Spinal cord (tissue), 10 donors: Measurements from ENCODE around the gene RNPEPL1. TPM values are rescaled to one million over a fixed set of nuclear protein-coding genes. Genes with fewer than 3 reads are reported as not detected.

Experiments
- DNase-seq, 6 donors: peaks; one replicate each; pipeline versions ENCODE4 v3.0.0 to v3.0.0-alpha.2; 2013 to 2015; ENCODE audit warnings: low spot score in 6 of 6, low read depth in 4 of 6
- H3K27ac ChIP-seq: one replicate; pipeline ENCODE4 v1.5.1; 2013; ENCODE audit warnings: low read depth, low read length, control low read depth
- H3K27me3 ChIP-seq: one replicate; pipeline ENCODE4 v1.6.1; 2013; ENCODE audit warnings: low read length; ENCODE audit not compliant: control insufficient read depth, insufficient read depth
- H3K36me3 ChIP-seq: one replicate; pipeline ENCODE4 v1.6.1; 2013; ENCODE audit warnings: low read length; ENCODE audit not compliant: control insufficient read depth, insufficient read depth
- H3K4me1 ChIP-seq: one replicate; pipeline ENCODE4 v1.6.1; 2013; ENCODE audit warnings: low read length; ENCODE audit not compliant: control insufficient read depth, insufficient read depth
- H3K4me3 ChIP-seq: one replicate; pipeline ENCODE4 v1.5.1; 2013; ENCODE audit warnings: low read depth, low read length, control low read depth
- H3K9me3 ChIP-seq: one replicate; pipeline ENCODE4 v1.6.1; 2013; ENCODE audit warnings: low read length; ENCODE audit not compliant: control insufficient read depth, insufficient read depth
- WGBS: methylation state at CpG from one replicate; pipeline ENCODE4 v1.1.5; 2013; ENCODE audit warnings: missing lambda C conversion rate; ENCODE audit not compliant: insufficient coverage; 5-methylcytosine and 5-hydroxymethylcytosine counted together
- polyA plus RNA-seq, 2 donors: library from polyadenylated mRNA; unstranded; fragments of 120-200 nt; gene quantifications; one replicate each; pipeline ENCODE4 v1.2.1, GENCODE V29; 2013; ENCODE audit not compliant: insufficient read length in 2 of 2
- total RNA-seq, 2 donors: library from RNA; depleted of rRNA in 1 of 2; stranded (reverse); fragments of 120-200 nt in 1 of 2; fragments of >200 nt in 1 of 2; gene quantifications; one replicate each; pipeline versions ENCODE4 v1.2.3 to v1.2.4, GENCODE V29; 2013 to 2014
- donor health status: healthy.

Gene RNPEPL1
- total and polyA plus RNA-seq, 4 donors, result 11.3 to 41.8 (median 27.2) TPM

DNA sequence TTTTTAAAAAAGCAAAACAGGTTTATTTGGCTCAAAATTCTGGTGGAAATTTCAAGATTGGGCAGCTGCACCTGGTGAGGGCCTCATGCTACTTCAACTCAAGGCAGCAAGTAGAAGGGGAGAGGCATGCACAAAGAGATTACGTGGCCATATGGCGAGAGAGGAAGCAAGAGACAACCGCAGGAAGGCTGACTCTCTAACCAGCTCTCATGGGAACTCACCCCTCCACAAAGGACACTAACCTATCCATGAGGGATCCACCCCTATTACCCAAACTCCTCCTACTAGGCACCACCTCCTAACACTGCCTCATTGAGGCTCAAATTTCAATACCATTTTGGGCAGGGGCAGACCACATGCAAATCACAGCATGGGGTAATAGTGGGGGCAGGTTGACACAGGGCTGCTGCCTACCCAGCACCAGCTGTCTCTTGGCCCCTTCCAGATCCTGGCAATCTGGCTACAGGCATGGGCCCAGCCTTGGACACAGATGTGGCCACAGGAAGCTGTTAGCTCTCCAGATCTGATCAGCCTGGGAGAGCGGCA, 16.3 kb downstream of the RNPEPL1 start:
- Histone ChIP-seq H3K9me3 (peaks cover 2% of the 10 kb centered on the region), H3K4me1 (peaks cover 36% of the 10 kb centered on the region), H3K4me3 (no peak overlapping the region), H3K27me3 (no peaks in the 10 kb centered on the region), H3K27ac (no peak overlapping the region), H3K36me3 (peaks cover 25% of the 10 kb centered on the region)
- WGBS, result 62% methylated on average over 4 of the region's 4 CpGs
- no peak for DNase-seq

DNA sequence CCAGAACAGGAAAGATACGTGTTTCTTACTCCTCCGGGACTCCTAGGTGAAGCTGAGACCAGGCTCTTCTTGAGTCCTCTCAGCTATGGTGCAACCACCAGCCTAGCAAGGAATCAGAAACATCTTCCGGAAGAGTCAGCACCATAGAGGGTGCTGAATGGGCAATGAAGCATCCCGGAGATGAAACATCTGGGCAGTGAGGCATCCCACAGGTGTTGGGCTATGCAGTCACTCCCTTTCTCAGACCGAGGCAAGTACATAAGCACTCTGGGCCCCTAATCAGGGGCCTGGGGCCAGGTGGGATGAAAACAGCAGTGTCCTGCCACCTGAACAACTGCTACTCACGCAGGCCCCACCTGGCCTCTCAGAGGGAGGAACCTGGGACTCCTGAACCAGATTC, 16.8 kb downstream of the RNPEPL1 start:
- H3K4me1 ChIP-seq, result peaks cover 34% of the 10 kb centered on the region
- no peak for DNase-seq
- H3K4me3 ChIP-seq, result peak overlapping the region; percentile 97
- 89% methylated on average over 6 of the region's 6 CpGs for WGBS
- H3K27ac ChIP-seq, result no peak overlapping the region
- H3K27me3 ChIP-seq, result no peaks in the 10 kb centered on the region
- H3K36me3 ChIP-seq, result peaks cover 26% of the 10 kb centered on the region
- peaks cover 2% of the 10 kb centered on the region for H3K9me3 ChIP-seq

DNA sequence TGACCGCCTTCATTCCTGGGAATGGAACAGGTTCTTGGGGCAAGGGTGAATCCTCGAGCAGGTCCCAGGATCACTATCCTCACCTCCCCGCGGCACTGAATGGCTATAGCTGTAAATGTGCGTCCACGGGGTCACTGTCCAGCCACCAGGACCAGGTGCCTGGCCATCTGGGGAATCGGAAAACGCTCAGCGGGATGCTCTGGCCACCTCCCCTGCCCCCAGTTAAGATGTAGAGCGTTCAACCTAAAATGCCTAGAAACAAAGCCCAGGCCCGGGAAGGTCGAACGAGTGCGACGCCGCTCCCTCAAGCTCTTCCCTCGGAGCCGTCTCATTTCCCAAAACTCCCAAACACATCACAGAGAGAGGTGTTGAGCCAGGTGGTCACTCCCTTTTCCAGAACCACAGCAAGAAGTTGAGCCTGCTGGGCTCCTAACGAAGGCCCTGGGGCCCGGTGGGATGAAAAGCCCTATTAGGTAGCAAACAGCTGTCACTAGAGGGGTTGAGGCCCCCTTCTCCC, 17.5 kb downstream of the RNPEPL1 start:
- Histone ChIP-seq H3K4me1 (peaks cover 34% of the 10 kb centered on the region), H3K4me3 (peak overlapping the region; percentile 97), H3K36me3 (peaks cover 32% of the 10 kb centered on the region), H3K27ac (peak overlapping the region; percentile 97), H3K9me3 (peaks cover 2% of the 10 kb centered on the region), H3K27me3 (no peaks in the 10 kb centered on the region)
- no peak for DNase-seq
- 2% methylated on average over 20 of the region's 20 CpGs for WGBS

DNA sequence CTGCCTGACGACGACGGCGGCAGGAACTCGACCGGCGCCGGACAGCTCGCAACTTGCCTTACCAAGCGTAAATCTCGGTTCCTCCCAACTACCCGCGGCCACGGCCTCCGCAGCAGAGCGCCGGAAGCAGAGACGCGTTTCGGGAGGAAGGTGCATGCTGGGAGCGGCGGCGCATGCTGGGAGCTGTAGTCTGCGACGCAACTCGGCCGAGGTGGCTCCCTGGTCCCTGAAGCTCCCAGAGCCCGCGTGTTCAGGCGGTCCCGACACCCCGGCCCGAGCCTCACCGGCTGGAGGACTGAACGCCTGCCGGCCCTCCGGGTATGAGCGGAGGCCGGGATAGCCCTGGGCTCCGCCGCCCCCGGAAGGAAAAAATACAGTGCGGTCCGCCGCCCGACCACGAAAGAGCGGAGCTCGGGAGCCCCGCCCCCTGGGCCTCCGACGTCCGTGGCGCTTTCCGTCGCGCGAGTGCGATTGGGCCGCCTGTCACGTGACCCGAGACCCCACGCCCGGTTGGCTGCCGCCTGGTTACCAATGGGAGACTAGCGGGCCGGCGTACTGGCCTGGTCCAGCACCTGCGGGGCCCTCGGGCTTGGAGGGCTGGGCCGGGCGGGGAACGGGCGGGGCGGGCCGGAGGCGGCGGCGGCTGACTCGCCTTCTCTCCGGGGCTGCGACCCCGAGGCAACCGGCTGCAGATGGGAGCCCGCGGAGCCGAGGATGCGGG, 18.1 kb downstream of the RNPEPL1 start, which contains the start of gene CAPN10:
Gene CAPN10 (plus strand): TSS at position 537 of the 721 bp plus-strand sequence. CDS start 178 bp downstream, at position 715.
- peak within 1 kb of the TSS; percentile 97 for H3K27ac ChIP-seq
- H3K27me3 ChIP-seq, result no peaks in the 10 kb centered on the region
- H3K4me1 ChIP-seq, result peaks cover 34% of the 10 kb centered on the region
- H3K36me3 ChIP-seq, result peaks cover 38% of the 10 kb centered on the region
- DNase-seq, result peak; percentile 87 to 99 (median 92)
- H3K4me3 ChIP-seq, result peak within 1 kb of the TSS; percentile 97
- H3K9me3 ChIP-seq, result no peaks in the 10 kb centered on the region
- WGBS, result under 1% methylated on average over 88 of the region's 88 CpGs

DNA sequence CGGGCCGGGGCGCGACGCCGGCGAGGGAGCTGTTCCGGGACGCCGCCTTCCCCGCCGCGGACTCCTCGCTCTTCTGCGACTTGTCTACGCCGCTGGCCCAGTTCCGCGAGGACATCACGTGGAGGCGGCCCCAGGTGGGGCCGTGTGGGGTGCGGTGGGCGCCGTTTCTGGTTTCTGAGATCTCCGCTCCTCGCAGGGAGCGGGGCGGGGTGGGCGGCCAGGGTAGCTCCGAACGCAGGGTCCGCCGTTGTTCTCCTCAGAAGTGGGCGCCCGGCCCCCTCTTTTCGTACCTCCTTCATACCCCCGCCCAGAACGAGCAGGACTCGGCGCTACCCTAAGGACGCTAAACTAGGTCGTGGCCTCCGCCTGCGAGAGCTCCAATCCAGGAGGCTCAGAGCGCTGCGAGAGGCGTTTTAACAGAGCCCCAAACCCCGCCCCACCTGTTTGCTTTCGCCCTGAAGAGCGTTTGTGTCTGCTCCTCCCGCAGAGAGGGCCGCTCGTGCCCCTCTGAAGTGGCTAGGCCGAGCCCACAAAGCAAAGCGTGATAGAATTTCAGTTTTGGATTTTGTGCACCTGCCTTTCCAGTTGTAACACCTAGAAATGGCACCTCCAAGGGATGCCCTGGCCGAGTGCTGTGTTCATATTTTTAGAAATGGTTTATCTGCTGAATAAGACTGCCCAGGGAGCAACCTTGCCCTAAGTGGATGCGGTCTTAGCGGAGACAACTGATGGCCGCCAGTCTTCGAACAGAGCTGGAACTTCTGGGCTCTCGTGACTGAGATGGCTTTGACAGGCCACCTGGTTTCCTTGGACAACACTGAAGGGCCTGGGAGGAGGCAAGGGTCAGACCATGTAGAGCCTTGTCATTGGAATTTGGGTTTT, 18.9 kb downstream of the RNPEPL1 start:
- Histone ChIP-seq H3K4me3 (peak overlapping the region; percentile 97), H3K27ac (no peak overlapping the region), H3K27me3 (no peaks in the 10 kb centered on the region), H3K9me3 (no peaks in the 10 kb centered on the region), H3K36me3 (peaks cover 42% of the 10 kb centered on the region), H3K4me1 (peaks cover 34% of the 10 kb centered on the region)
- WGBS, result 2% methylated on average over 62 of the region's 62 CpGs
- peak in 2 of 6 donors; percentile 6 to 21 for DNase-seq

DNA sequence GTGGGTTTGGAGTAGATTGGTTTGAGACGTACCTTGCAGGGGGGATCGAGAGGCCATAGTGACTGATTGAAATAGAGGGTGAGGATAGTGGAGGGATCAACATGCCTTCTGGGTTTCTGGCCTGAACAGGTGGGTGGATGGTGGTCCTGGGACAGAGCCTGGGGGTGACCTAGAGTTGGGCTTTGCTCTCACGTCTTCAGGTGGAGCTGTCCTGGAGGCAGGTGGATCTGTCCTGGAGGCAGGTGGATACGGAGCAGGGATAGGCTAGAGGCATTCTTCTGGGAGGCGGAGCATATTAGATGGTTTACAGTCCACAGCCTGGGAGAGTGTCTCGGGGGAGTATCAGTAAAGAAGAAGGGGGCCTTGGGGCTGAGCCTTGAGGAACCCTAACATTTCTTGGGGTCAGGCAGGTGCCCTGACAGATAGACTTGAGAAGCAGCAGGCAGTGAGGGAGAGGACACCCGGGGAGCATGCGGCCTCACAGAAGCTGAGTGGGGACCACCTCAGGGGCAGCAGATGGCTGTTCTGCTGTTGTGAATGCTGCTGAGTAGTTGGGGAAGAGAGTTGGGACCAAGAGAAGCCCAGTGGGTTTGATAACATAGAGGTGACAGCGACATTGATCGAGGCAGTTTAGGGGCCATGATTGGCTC, 19.8 kb downstream of the RNPEPL1 start:
- H3K27ac ChIP-seq, result no peak overlapping the region
- H3K9me3 ChIP-seq, result no peaks in the 10 kb centered on the region
- H3K27me3 ChIP-seq, result no peaks in the 10 kb centered on the region
- peaks cover 51% of the 10 kb centered on the region for H3K36me3 ChIP-seq
- H3K4me3 ChIP-seq, result peak overlapping the region; percentile 97
- DNase-seq, result no peak
- WGBS, result 77% methylated on average over 10 of the region's 10 CpGs
- peaks cover 34% of the 10 kb centered on the region for H3K4me1 ChIP-seq

DNA sequence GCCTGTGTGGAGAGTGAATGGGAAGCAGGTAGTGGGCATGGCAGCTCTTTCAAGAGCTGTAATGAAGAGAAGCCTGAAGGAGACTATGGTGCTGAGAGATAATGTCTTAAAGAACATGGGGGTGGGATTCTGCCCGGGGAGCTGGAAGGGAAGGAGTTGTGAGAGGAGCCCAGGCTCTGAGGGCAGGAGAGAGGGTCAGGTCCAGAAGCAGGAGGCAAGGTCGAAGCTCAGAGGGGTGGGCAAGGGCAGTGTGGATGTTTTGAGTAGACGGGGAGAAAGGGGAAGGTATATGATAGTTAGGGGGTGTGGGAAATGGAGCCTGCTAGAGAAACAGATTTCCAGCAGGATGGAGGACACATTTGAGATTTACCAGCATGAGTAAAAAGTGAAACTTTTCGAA, 20.4 kb downstream of the RNPEPL1 start:
- Histone ChIP-seq H3K4me1 (peaks cover 39% of the 10 kb centered on the region), H3K36me3 (peaks cover 57% of the 10 kb centered on the region), H3K27ac (no peak overlapping the region), H3K27me3 (no peaks in the 10 kb centered on the region), H3K9me3 (no peaks in the 10 kb centered on the region), H3K4me3 (no peak overlapping the region)
- DNase-seq, result no peak
- WGBS, result 94% methylated on average over 4 of the region's 4 CpGs

DNA sequence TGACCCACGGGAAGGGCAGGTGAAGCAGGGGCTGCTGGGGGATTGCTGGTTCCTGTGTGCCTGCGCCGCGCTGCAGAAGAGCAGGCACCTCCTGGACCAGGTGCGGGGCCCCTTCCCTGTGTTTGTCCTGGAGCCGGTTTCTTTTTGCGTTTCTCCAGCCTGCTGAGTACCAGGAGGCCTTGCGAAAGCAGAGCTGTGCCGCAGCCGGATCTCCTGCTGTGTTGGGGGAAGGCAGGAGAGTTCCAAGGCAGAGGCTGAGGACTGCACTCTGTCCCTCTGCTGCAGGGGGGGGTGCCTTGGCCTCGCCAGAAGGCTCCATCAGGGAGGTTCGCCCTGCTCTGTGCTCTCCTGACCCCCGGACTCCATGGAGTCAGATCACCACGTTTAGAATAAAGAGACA, 21.1 kb downstream of the RNPEPL1 start:
- 82% methylated on average over 13 of the region's 14 CpGs for WGBS
- H3K4me3 ChIP-seq, result no peak overlapping the region
- peaks cover 59% of the 10 kb centered on the region for H3K36me3 ChIP-seq
- H3K9me3 ChIP-seq, result no peaks in the 10 kb centered on the region
- H3K4me1 ChIP-seq, result peaks cover 46% of the 10 kb centered on the region
- H3K27me3 ChIP-seq, result no peaks in the 10 kb centered on the region
- no peak for DNase-seq
- H3K27ac ChIP-seq, result no peak overlapping the region
